ENCODE data around the gene CPA5. TPM values are rescaled to one million over a fixed set of nuclear protein-coding genes. Genes with fewer than 3 reads are reported as not detected.

The CPA5 gene
- total RNA-seq, 1 donor from 2014 or later, result not detected

DNA sequence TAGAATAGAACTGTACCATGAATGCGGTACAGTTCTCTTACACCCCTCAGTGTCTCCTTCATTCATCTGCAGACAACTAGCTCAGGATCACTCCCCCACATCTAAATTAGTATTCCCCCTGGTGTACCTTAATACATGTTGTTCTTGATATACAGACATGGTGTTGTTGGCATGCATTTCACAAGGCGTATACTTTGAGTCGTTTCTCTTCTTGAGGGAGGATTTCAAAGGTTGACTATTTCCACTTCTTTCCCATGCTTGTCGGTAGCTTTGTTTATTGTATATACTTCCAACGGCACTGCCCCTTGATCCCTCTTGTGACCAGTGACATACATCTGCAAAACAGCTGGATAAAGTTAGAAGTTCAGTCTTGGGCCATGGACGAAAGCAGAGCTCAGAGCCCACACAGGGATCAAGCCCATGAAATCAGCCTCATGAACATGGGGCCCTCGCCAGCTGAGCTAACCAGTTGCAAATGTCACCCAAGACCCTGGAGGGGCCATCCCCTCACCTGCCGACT is 43.1 kb upstream of the CPA5 start:
- H3K4me1 ChIP-seq, result no peaks in the 10 kb centered on the region
- ATAC-seq (no peak), DNase-seq (no peak)
- no peak overlapping the region for H3K4me3 ChIP-seq
- H3K36me3 ChIP-seq, result no peaks in the 10 kb centered on the region
- H3K27ac ChIP-seq, result no peak overlapping the region
- TF ChIP-seq, protein P1, sequence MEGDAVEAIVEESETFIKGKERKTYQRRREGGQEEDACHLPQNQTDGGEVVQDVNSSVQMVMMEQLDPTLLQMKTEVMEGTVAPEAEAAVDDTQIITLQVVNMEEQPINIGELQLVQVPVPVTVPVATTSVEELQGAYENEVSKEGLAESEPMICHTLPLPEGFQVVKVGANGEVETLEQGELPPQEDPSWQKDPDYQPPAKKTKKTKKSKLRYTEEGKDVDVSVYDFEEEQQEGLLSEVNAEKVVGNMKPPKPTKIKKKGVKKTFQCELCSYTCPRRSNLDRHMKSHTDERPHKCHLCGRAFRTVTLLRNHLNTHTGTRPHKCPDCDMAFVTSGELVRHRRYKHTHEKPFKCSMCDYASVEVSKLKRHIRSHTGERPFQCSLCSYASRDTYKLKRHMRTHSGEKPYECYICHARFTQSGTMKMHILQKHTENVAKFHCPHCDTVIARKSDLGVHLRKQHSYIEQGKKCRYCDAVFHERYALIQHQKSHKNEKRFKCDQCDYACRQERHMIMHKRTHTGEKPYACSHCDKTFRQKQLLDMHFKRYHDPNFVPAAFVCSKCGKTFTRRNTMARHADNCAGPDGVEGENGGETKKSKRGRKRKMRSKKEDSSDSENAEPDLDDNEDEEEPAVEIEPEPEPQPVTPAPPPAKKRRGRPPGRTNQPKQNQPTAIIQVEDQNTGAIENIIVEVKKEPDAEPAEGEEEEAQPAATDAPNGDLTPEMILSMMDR (IDR thresholded peaks at IDR 0.05), result no peak
- intact Hi-C loops (cut with DNase I), result no loop called here
- H3K9me3 ChIP-seq, result no peaks in the 10 kb centered on the region
- H3K27me3 ChIP-seq, result no peaks in the 10 kb centered on the region

DNA sequence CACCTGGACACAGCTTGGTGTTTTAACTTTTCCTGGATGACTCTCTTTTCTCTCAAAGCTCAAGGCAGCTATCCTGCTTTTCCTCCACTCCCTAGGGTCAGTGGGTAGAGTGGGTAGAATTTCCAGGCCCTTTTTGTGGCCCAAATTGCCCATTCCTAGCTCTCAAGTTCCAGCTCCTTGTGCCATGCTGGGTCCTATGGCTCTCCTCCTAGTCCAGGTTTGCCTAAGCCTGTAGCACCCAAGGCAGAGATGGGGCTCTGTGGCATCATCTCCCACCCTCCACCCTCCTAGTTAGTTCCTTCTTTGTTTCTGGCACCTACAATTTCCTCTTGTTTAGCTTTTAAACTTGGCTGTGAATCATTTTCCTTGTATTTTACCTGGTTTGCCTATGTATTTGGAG is 42.0 kb upstream of the CPA5 start:
- no peak overlapping the region for H3K27ac ChIP-seq
- intact Hi-C loops (cut with DNase I), result no loop called here
- H3K9me3 ChIP-seq, result no peaks in the 10 kb centered on the region
- DNase-seq, result no peak
- H3K4me1 ChIP-seq, result no peaks in the 10 kb centered on the region
- no peaks in the 10 kb centered on the region for H3K36me3 ChIP-seq
- no peak overlapping the region for H3K4me3 ChIP-seq
- no peak for ATAC-seq
- H3K27me3 ChIP-seq, result no peaks in the 10 kb centered on the region
- TF ChIP-seq, protein P1 (IDR thresholded peaks at IDR 0.05), result no peak

DNA sequence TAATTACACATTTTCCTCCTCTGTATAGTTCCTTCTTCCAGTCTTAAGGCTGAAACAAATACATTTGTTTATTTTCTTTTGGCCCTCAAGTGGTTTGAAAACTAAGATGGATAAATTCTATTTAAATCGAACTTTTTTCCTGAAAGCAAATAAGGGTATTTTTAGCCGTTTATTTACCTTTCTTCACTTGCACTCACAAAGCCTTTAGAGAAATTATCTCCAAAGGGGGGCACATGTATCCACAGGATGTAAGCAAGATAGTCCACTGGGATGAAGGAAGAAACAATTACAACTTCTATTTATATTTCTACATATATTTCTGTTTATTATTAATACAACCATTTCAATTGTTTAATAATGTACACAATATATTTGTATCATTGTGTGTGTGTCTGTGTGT is 41.5 kb upstream of the CPA5 start:
- TF ChIP-seq, protein P1 (IDR thresholded peaks at IDR 0.05), result no peak
- Histone ChIP-seq H3K4me3 (no peak overlapping the region), H3K36me3 (no peaks in the 10 kb centered on the region), H3K9me3 (no peaks in the 10 kb centered on the region), H3K27ac (no peak overlapping the region), H3K27me3 (no peaks in the 10 kb centered on the region), H3K4me1 (no peaks in the 10 kb centered on the region)
- ATAC-seq (no peak), DNase-seq (no peak)
- intact Hi-C loops (cut with DNase I), result no loop called here

DNA sequence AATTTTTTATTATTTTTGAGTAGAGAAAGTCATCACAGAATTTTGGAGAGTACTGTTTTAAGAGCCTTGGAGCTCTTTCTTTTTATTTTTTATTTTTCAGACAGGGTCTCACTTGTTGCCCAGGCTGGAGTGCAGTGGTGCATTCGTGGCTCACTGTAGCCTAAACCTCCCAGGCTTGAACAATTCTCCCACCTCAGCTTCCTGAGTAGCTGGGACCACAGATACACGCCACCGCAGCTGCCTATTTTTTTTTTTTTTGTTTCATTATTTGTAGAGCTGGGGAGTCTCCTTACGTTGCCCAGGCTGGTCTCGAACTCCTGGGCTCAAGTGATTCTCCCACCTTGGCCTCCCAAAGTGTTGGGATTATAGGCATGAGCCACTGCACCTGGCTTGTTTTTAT is 41.1 kb upstream of the CPA5 start:
- intact Hi-C loops (cut with DNase I), result no loop called here
- H3K36me3 ChIP-seq, result no peaks in the 10 kb centered on the region
- no peaks in the 10 kb centered on the region for H3K9me3 ChIP-seq
- H3K4me3 ChIP-seq, result no peak overlapping the region
- no peaks in the 10 kb centered on the region for H3K4me1 ChIP-seq
- TF ChIP-seq, protein P1 (IDR thresholded peaks at IDR 0.05), result no peak
- ATAC-seq (no peak), DNase-seq (no peak)
- H3K27ac ChIP-seq, result no peak overlapping the region
- no peaks in the 10 kb centered on the region for H3K27me3 ChIP-seq

DNA sequence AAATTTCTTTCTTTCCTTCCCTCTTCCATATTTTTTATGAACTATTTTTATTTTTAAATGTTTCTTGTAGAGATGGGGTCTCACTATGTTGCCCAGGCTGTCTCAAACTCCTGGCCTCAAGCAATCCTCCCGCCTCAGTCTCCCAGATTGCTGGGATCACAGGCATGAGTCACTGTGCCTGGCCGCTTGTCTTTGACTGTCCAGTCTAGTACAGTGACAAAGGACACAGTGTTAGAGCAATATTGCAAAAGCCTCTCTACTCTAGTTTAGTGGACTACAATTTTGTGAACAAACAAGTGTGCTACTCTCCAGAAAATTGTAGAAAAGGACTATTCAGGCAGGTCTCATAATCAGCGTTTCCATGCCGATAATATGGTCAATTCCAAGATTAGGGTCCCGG is 40.6 kb upstream of the CPA5 start:
- intact Hi-C loops (cut with DNase I), result no loop called here
- H3K27ac ChIP-seq, result no peak overlapping the region
- no peaks in the 10 kb centered on the region for H3K27me3 ChIP-seq
- no peaks in the 10 kb centered on the region for H3K36me3 ChIP-seq
- TF ChIP-seq, protein P1 (IDR thresholded peaks at IDR 0.05), result no peak
- no peaks in the 10 kb centered on the region for H3K4me1 ChIP-seq
- H3K9me3 ChIP-seq, result no peaks in the 10 kb centered on the region
- ATAC-seq (no peak), DNase-seq (no peak)
- H3K4me3 ChIP-seq, result no peak overlapping the region

DNA sequence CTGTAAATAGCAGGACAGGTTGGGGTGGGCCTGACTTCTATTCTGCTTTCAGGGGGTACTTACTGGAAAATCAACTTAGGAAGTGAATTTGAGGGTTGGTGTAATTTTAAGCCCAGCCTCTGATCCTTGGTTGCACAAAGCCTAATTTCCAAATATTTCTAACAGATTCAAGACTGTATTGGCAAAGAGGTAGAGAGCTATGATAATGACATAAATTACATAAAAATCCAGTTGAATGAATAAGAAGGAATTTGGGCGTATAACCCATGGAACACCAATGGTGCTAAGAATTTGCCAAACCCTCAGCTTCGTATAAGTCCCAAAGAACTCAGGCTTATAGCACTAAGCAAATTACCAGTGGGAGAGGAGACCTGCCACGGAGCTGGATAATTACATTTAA is 39.7 kb upstream of the CPA5 start:
- DNase-seq, result no peak
- no peaks in the 10 kb centered on the region for H3K27me3 ChIP-seq
- TF ChIP-seq, protein P1 (IDR thresholded peaks at IDR 0.05), result no peak
- H3K36me3 ChIP-seq, result no peaks in the 10 kb centered on the region
- intact Hi-C loops (cut with DNase I), result no loop called here
- H3K4me1 ChIP-seq, result no peaks in the 10 kb centered on the region
- no peak overlapping the region for H3K4me3 ChIP-seq
- no peaks in the 10 kb centered on the region for H3K9me3 ChIP-seq
- ATAC-seq, result no peak
- H3K27ac ChIP-seq, result no peak overlapping the region
